IPS-15b (cell line): ENCODE measurements around the gene PSAP.

Experiments
- H3K27me3 ChIP-seq: one replicate; pipeline ENCODE4 v1.6.1; 2013; ENCODE audit warnings: low read length; ENCODE audit not compliant: control insufficient read depth, insufficient read depth
- H3K36me3 ChIP-seq: one replicate; pipeline ENCODE4 v1.6.1; 2013; ENCODE audit warnings: low read length; ENCODE audit not compliant: control insufficient read depth, insufficient read depth
- H3K4me1 ChIP-seq: one replicate; pipeline ENCODE4 v1.6.1; 2013; ENCODE audit warnings: mild to moderate bottlenecking, low read length; ENCODE audit not compliant: control insufficient read depth, insufficient read depth
- H3K4me3 ChIP-seq: one replicate; pipeline ENCODE4 v1.5.1; 2013; ENCODE audit warnings: low read depth, low read length
- H3K9ac ChIP-seq: one replicate; pipeline ENCODE4 v1.6.1; 2013; ENCODE audit warnings: low read depth, mild to moderate bottlenecking, low read length
- H3K9me3 ChIP-seq: one replicate; pipeline ENCODE4 v1.6.1; 2013; ENCODE audit warnings: mild to moderate bottlenecking, low read length; ENCODE audit not compliant: control insufficient read depth, insufficient read depth

Gene PSAP

DNA sequence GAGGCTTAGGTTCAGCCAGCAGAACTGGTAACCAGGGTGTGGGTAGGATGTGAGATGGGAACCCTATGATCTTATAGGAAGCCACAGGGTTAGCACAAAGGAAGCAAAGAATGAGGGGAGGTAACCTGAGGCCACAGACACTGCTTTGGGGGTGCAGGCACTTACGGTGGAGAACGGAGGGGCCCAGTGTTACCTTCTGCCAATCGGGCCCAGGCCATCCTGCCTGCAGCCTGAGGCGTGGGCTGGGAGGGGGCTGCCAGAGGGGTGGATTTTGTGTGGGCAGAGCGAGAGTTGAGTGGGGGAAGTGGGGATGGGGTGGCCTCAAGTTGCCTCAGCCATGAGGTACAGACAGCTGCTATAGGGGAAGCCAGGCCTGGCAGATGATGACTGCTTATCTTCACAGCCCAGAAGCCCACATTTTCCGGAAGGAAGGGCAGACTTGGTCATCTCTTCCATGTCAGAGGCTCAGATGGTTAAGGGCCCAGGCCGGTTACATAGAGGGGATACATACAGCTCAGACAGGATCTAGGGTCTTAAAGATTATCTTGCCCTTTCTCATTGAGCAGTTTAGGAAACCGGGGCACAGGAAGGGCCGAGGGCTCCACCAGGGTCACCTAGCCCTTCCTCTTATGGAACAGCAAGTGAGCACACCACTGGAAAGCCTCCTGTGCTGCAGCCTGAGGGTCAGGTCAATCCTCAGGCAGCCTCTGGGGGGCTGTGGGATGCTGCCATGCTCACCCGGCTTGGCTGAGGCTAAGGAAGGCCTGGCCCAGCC is 53.3 kb downstream of the PSAP start:
- H3K36me3 ChIP-seq: no peaks in the 10 kb centered on the region
- no peak overlapping the region for H3K4me3 ChIP-seq
- no peak overlapping the region for H3K9ac ChIP-seq
- H3K4me1 ChIP-seq: no peaks in the 10 kb centered on the region
- H3K27me3 ChIP-seq: no peaks in the 10 kb centered on the region
- H3K9me3 ChIP-seq: no peaks in the 10 kb centered on the region

DNA sequence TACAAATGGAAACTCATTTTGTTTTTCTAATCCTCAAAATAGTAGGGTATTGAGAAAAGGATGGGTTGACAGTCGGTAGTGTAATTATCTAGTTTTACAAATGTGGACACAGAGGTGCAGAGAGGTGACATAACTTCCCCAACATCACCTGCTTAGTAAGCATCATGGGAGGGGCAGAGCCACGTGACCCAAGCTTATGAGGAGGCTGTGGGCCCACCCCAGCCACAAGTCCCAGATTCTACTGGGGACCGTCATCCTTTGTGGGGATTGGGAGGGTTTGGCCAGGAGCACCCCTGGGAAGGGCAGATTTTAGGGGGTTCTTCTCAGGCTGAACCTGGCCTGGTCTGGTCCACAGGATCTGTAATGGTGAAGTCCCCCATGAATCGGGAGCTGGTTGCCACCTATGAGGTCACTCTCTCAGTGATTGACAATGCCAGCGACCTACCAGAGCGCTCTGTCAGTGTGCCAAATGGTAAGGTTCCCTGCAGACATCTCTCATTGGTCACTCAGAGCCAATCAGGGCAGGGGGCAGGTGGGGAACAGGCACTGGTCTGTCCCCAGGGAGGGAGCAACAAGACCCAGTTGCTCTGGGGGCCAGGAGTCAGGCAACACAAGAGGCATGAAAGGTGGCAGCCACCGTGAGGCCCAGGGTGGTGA is 54.2 kb downstream of the PSAP start:
- H3K4me1 ChIP-seq: no peaks in the 10 kb centered on the region
- no peak overlapping the region for H3K9ac ChIP-seq
- H3K9me3 ChIP-seq: no peaks in the 10 kb centered on the region
- H3K36me3 ChIP-seq: no peaks in the 10 kb centered on the region
- no peak overlapping the region for H3K4me3 ChIP-seq
- no peaks in the 10 kb centered on the region for H3K27me3 ChIP-seq

- H3K36me3 ChIP-seq: no peaks in the 10 kb centered on the region
- H3K27me3 ChIP-seq: no peaks in the 10 kb centered on the region
- H3K9ac ChIP-seq: no peak overlapping the region
- H3K4me1 ChIP-seq: no peaks in the 10 kb centered on the region
- H3K9me3 ChIP-seq: no peaks in the 10 kb centered on the region
- H3K4me3 ChIP-seq: no peak overlapping the region
Observed at GRCh38 chr10:71795248-71795647, 55.8 kb downstream of the PSAP start.

- H3K9ac ChIP-seq: no peak overlapping the region
- H3K36me3 ChIP-seq: no peaks in the 10 kb centered on the region
- H3K9me3 ChIP-seq: no peaks in the 10 kb centered on the region
- no peaks in the 10 kb centered on the region for H3K4me1 ChIP-seq
- H3K4me3 ChIP-seq: no peak overlapping the region
- H3K27me3 ChIP-seq: no peaks in the 10 kb centered on the region
Observed at GRCh38 chr10:71790749-71791440, 60.2 kb downstream of the PSAP start.

DNA sequence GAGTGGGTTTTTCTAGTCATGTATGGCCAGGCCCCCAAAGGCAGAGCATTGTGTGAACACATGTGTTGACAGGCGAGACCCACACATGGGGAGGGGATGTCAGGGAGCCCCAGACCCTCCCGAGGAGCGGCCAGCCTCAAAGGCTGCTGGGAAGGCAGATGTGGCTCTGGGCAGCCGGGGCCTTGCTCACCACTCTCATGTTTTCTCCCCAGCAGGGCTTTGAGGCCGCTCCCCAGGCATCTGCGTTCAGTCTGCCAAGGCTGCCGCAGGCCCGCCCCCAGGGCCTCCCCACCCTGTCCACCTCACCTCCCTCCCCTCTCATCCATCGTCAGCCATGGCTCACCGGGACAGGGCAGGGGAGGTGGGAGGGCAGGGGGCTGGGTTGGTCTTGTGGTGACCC is 61.2 kb downstream of the PSAP start:
- Histone ChIP-seq H3K9ac (no peak overlapping the region), H3K4me3 (no peak overlapping the region), H3K27me3 (no peaks in the 10 kb centered on the region), H3K4me1 (no peaks in the 10 kb centered on the region), H3K36me3 (no peaks in the 10 kb centered on the region), H3K9me3 (no peaks in the 10 kb centered on the region)

DNA sequence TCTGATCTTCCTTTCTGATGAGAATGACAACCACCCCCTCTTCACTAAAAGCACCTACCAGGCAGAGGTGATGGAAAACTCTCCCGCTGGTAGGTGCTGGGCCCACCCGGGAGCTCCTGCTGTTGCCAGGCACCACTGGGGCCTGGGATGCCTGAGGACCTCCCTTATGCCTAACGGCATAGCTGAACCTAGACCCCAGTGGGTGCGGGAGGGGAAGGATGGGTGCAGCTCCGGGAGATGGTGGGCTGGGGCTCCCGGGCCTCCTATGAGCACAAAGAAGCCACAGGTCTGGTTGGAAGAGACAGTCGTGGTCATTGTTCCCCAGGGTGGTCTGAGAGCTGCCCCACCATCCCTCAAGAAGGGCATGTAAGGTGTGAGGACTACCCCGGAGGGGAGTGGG is 62.1 kb downstream of the PSAP start:
- Histone ChIP-seq H3K27me3 (no peaks in the 10 kb centered on the region), H3K4me1 (no peaks in the 10 kb centered on the region), H3K9me3 (no peaks in the 10 kb centered on the region), H3K9ac (no peak overlapping the region), H3K4me3 (no peak overlapping the region), H3K36me3 (no peaks in the 10 kb centered on the region)

GRCh38 chr10:71784679-71785272 is 66.3 kb downstream of the PSAP start:
- Histone ChIP-seq H3K9ac (no peak overlapping the region), H3K4me1 (peaks cover 4% of the 10 kb centered on the region), H3K27me3 (no peaks in the 10 kb centered on the region), H3K36me3 (no peaks in the 10 kb centered on the region), H3K9me3 (no peaks in the 10 kb centered on the region), H3K4me3 (no peak overlapping the region)

DNA sequence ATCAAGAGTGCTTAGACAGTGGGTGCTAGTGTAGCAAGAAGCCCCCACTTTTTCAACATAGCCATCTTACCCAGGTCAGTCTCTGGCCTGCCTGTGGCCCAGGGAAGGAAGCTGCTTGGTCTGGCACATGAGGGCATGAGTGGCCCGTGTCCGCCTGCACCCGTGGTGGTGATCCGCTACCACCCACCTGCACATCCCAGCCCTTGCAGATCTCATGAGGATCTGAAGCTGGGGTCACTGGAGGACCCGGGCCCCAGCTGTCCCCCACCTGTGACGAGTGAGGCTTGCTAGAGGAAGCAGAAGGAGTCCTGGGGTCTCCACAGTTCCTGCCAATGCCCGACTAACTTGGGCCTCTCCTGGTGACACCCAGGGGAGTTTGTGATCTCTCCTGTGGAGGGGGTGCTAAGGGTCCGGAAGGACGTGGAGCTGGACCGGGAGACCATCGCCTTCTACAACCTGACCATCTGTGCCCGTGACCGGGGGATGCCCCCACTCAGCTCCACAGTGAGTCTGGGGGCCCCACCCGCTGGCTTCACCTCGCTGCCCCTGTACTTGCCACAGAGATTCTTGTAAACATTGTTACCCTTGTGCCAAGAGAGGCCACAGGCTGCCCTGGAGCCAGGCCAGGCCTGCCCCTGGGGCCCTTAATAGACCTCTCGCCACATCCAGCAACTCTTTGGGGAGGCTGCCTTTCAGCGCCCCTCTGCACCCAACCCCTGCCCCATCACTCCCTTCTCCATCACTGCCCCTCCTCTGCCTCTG is 67.0 kb downstream of the PSAP start:
- Histone ChIP-seq H3K27me3 (no peaks in the 10 kb centered on the region), H3K9ac (no peak overlapping the region), H3K4me3 (no peak overlapping the region), H3K4me1 (peaks cover 4% of the 10 kb centered on the region), H3K36me3 (no peaks in the 10 kb centered on the region), H3K9me3 (no peaks in the 10 kb centered on the region)

GRCh38 chr10:71782917-71783490 is 68.0 kb downstream of the PSAP start:
- no peak overlapping the region for H3K9ac ChIP-seq
- H3K36me3 ChIP-seq: no peaks in the 10 kb centered on the region
- peaks cover 2% of the 10 kb centered on the region for H3K27me3 ChIP-seq
- no peak overlapping the region for H3K4me3 ChIP-seq
- H3K4me1 ChIP-seq: peaks cover 4% of the 10 kb centered on the region
- no peaks in the 10 kb centered on the region for H3K9me3 ChIP-seq

GRCh38 chr10:71782221-71782916 is 68.7 kb downstream of the PSAP start:
- Histone ChIP-seq H3K9ac (no peak overlapping the region), H3K36me3 (no peaks in the 10 kb centered on the region), H3K4me3 (no peak overlapping the region), H3K9me3 (no peaks in the 10 kb centered on the region), H3K4me1 (peaks cover 4% of the 10 kb centered on the region), H3K27me3 (peaks cover 2% of the 10 kb centered on the region)
